ENCODE data around the gene GNLY.
"Not testable (repeated sequence)": the region's sequence is repeated elsewhere in the genome, so short reads cannot be mapped to it uniquely, and the experiment has no call there.

GNLY gene

DNA sequence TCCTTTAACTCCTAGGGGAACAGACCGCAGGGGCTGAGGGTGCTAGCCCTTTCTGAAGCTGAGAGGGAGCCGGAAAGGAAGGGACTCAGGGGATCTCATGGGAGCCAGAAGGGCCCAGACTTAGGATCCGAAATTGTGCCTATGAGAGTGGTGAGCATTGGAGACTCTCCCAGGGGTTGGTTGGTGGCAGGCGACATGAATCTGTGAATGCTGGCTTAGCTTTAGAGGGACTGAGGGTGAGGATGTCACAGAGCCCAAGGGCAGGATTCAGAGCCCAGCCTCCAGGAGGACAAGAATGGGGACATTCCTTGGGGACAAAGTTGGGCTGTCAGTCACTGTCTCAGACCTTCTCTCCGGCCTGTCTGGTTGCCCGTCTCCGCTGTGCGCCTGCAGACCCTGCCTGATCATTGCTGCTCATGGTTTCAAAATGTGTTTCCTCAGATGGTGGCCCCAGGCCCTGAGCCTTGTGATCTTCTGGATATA, 17.5 kb downstream of the GNLY start:
- no peak for DNase-seq

DNA sequence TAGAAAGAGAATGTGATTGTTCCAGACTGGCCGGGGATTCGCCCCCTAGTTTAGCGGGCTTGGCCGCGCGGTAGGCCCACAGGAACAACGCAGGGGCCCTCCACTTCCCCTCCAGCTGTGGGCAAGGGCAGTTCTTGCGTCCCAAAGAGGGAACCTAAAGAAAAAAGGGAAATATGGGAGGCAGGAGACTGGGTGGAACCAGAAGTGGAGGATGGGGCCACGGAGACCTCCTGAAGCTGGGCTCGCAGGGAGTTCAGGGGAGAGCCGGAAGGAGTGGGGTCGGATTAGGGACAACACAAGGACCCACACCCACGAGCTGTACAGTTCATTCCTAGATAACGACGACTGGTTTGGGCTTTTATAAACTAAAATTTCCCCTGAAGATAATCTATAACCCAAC, 18.2 kb downstream of the GNLY start:
- no peak for DNase-seq

DNA sequence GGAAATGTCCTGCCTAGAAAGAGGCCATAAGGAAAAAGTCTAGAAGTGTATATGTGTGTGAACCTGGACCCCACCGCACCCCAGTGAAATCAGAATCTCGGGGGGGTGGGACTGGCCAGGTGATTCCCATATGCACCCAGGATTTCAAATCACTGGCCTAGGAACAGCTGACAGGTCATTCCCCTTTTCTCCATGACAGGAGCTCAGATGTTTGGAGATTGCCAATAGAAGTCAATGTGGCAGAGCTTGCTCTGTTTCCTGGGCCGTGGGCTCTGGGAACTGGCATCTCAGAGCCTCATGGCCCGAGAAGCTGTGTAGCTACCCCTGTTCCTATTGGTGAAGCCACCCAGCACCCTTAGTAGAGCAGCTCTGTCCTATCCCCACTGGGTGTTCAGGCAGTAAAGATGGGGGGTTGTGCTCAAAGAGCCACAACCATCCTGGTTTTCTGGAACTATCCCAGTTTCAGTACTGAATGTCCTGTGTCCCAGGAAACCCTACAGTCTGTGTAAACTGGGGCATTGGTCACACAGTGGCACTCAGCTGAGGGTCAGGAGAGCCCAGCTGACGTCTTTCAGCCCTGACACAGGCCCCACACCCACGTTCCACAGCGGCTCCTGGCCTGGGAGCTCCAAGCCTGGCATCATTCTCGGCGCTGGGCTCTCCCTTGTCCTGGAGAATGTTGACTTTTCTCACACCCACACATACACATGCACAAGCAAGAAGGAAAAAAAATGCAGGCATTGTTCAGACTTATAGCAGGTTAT, 18.9 kb downstream of the GNLY start:
- peak; percentile 69 for DNase-seq

DNA sequence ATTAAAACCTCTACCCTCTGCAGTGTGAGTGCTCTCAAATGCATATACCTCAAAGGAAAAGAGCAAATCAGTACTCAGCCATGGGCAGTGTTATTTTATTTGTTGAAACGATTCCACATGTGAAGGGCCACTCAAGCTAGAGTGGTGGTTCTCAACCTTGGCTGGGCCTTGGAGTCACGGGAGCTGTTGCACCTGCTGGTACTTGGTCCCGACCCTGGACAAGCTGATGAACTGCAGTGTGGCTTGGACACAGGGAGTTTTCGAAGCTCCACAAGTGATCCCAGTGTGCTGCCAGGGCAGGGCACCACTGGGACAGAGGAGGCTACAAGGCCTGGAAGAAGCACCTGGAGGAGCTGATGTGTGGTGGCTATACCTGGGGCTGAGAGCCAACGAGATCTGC, 19.7 kb downstream of the GNLY start:
- peak; percentile 98 for DNase-seq

DNA sequence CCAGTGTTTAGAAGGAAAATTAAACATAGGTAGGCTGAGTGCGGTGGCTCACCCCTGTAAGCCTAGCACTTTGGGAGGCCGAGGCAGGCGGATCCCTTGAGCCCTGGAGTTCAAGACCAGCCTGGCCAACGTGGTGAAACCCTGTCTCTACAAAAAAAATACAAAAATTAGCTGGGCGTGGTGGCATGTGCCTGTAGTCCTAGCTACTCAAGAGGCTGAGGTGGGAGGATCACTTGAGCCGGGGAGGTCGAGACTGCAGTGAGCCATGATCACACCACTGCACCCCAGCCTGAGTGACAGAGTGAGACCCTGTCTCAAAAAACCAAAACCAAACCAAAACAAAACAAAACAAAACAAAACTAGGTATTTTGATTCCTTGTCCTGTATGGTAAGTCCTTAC, 20.3 kb downstream of the GNLY start:
- DNase-seq = not testable (repeated sequence)

DNA sequence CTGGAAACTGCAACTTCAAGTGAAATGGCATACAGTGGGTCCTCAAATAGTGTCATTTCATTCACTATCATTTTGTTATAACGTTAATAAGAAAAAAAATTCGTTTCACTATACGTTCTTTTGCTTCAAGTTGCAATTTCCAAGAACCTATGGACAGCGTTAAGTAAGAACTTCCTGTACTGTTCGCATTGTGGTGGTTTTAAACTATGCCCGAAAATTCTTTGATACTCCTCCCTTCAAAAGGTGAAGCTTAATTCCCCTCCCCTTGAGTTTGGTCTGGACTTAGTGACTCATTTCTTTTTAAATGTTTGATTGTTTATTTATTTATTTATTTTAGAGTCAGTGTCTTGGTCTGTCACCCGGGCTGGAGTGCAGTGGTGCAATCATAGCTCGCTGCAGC, 20.7 kb downstream of the GNLY start:
- DNase-seq = no peak

DNA sequence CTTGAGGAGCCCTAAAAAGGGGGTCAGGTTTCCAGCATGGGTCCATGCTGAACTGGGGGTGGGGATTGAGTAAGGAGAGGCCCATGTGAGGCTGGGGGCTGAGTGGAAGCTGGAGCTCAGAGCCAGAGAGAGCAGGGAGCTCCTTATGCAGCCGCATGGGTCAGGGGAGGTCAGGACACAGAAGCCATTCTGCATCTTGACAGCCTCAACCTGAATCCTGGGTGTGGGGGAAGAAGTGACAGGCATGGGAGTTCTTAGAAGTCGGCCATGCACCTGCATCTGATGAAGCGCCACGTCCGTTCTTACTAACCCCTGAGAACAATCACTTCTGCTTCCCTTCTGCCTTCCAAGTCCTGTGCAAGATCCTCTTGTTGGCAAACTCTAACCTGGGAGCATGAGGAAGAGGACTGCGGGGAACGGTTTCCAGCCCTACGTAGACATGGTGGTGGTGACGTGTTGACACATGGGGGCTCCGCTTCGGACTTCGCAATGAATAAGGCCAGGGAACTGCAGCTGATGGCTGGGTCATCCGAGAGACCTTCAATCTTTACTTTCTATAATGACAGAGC, 22.3 kb downstream of the GNLY start:
- DNase-seq = no peak

DNA sequence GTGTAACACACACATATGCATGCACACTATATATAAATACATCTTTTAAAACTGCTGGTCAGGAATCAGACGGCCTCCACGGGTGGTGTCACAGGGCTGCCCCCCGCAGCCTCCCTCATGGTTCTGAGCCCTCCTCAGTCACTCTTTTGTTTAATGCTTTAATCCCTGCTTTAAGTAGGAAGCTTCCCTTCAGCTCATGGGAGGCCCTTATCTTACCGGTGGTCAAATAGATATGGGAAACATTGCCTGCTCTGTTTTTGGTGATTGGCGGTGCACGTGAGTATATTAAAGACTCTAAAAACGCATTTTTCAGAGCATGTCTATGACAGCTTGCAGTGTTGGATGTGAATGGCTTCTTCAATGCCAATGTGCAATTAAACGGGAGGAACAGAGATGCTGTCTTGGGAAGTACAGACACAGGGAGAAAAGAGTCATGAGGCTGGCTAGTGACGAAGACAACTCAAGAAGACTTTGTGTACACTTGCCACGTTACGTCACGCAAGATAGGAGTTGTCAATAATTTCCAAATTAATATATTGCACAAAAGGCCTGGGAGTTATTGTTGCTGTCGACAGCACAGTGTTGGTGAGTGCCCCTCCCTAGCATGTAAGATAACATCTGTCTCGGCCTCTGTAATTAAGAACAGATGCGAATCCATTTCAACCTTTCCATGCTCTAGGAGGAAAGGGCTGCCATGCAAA, 23.3 kb downstream of the GNLY start:
- no peak for DNase-seq

DNA sequence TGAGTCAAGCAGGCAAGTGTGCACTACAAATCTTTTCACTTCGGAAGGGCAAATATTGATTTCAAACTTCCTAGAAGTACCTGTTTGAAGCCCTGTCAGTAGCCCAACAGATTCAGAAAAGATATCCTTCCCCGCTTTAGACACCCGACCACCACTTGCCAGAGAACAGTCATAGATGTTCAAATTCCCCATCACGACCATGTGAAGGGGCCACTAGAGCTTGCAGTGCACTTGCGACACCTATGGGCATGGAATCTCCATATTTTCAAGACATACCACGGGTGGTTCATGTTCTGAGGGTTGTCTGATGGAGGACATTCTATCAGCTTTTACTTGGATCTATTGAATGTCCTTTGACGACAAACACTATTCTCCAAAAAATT, 23.8 kb downstream of the GNLY start:
- DNase-seq = no peak

DNA sequence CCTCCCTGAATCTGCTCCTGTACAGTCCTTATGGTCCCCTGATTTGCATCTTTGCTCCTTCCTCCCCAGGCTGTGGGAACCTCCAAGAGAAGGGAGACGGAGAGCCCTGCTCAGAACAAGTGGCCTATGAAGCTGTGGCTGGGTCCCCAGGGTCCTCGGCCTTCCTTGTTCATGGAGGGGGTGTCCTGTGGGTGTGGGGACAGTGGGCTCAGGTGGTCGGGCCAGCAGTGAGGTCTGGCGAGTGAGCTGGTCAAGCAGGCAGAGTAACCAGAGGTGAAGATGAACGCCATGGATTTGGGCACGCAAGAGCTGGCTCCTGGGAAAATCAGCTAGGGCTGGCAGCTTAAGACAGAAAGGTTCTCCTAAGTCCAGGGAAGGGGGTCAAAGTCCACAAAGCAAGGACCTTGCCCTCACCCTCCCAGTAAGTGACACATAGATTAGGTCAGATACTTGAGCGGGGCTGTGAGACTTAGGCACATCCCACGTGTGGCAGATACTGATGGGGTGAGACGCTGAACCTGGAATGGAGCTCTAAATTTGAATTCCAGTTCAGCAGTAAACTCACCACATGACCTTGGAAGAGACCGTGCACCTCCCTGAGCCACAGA, 24.8 kb downstream of the GNLY start:
- no peak for DNase-seq

DNA sequence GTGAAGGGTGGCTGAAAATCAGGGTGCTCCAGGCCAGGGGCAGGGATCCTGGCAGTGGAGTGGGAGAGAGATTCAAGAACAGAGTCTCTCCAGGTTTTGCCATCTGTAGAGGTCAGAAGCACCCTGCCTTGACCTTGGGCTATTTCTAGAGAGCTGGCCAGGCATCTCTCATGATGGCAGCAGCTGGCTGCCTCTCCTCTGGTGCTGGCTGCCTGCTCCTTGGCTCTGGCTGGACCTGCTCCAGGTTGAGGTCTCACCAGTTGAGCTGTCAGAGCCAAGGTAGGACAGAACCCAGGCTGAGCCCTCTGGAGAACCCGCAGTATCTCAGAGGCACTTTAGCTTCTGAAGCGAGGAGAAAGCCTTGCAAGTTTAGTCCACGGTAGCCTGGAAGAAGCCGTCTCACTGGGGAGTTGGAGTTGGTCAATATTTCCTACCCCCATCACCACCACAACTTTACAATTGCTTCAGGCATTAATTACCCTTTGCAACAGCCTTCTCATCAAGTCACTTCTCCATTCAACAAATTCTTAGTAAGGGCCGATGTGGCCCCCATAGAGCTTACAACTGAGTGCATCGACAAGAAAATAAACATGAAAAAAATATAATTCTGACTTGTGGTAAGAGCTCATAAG, 25.6 kb downstream of the GNLY start:
- no peak for DNase-seq

DNA sequence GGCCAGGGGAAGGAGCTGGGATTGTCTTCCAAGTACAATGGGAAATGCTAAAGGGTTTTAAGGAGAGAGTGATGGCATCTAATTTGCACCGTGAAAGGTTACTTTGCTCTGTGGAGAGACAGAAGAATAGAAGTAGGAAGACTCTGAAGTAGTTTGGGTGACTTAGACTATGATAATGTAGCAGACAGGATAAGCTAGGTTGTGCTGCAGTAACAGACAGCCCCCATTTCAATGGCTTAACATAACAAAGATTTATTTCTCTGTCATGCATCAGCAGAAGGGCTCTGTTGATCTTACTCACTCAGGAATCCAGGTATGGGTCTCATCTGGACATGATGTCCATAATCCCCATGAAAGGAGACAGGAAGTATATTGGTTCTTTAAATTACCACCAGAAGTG, 26.4 kb downstream of the GNLY start:
- no peak for DNase-seq

DNA sequence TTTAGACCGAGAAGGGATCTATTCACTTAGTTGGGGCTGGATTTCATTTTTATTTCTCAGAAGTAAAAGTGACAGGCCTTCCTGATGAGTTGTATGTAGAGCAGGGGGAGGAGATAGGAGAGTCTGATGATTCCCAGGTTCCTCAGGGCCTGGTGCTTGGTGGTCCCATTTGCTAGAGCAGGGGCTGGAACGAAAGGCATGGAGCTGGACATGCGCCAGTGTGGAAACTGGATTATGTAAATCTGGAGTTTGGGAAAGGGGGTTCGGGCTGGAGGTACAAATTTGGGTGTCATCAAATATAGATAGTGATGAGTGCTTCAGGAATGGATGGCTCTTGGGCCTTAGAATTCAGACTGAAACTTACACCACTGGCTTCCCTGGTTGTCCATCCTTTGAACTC, 27.5 kb downstream of the GNLY start:
- no peak for DNase-seq

DNA sequence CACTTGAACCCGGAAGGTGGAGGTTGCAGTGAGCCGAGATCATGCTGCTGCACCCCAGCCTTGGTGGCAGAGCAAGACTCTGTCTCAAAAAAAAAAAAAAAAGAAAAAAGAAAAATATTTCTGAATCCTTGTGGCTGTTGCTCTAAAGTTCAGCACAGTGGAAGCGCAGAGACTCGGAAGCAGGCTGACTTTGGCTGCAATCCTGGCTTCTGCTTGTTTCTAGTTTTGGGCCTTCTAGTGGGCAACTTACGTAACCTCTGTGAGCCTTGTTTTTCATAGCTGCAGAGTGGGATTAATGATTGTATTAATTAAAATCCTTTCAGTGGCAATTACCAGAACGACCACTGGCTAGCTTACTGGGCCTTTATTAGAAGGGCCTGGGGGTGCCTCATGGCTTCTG, 28.4 kb downstream of the GNLY start:
- DNase-seq = no peak

DNA sequence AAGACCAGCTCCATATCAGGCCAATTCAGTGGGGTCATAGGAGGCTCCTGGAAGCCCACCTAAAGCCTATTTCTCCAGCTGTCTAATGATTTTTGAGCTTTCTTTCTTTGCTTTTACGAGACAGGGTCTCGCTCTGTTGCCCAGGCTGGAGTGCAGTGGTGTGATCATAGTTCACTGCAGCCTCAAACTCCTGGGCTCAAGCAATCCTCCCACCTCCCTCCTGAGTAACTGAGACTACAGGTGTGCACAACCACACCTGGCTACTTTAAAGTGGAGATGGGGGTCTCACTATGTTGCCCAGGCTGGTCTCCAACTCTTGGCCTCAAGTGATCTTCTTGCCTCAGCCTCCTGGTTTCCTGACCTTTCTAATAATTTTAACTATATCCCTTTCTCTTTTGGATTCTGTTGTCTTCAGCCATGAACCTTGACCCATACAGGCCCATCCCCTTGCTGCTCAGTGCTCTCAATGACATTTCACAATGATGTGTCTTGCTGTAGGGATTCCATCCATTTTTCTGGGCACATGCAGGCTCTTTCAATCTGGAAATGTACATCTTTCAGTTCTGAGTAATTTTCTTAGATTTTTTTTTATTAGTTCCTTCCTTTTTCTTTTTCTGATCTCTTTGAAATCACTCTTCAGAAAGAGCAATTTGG, 29.7 kb downstream of the GNLY start:
- no peak for DNase-seq

DNA sequence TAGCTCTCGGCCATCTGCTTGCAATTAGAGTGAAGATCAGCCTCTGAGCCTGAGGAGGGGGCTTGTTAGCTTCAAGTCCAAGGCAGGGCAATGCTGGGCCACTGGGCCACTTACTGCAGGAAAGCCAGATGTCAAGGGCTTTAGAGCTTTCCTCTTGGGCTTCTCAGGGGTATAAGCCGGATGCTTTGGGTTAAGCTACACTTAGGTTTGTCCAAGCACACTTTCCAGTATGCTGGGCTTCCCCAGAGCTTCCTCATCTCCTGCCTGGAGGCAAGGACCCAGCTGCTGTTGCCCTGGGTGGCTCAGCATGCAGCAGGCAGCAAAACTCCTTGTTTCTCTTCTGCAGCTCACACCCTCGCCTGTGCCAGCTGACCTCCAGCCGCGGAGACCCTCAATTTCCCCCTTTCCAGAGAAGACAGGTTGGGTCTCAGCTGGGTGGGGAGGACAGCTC, 30.6 kb downstream of the GNLY start:
- DNase-seq = no peak

DNA sequence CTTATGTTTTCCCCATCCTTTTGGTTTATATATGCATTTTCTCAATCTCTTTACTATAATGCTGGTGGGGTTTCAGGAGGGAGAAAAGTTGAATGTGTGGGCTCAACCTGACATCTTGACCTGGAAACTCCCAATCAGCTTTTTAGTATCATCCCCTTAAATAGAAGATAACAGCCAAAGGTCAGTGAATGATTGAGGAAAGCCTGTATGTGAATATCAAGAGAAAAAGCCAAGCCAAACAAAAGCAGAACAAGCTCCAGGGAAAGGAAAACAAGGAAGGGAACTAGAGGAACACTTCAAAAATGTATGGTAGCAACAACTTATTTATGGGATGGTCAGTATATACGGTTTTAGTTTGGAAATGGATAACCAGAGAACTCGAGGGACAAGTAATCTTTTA, 31.3 kb downstream of the GNLY start:
- no peak for DNase-seq

DNA sequence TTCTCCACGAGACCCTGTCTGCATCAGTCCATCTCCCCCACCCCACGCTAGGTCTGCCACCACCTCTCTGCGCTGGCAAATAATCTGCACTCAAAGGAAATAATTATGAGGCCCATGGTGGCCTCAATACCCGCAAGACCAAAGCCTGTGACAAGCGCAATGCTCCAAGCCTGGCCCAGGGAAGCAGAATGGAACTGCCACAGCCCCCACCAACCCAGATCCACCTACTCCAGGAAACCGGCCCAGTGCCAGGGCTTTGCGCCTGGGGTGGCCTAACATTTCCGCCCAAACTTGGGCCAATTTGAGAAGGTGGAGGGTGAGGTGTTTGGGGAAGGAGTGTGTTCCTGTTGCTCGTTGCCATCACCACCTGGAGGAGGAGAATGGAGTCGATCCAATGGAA, 33.6 kb downstream of the GNLY start:
- DNase-seq = no peak

DNA sequence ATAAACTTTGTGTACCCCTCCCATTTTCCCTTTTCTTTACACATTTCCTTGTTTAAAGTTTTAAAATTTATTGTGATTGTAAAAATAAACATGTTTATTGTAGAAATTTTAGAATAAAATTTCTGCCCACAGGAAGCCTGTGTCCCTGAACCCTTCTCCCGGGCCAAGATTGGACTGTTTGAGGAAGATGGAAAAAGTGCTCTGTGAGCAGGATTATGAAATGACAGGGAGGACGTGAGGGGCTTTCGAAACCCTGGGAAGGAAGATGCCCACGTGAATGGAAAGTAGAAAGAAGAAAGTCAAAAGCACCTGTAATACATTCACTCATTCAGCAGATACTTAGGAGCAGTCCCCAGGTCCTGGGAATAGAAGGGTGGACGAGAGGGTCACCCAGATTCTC, 34.2 kb downstream of the GNLY start:
- DNase-seq = no peak

DNA sequence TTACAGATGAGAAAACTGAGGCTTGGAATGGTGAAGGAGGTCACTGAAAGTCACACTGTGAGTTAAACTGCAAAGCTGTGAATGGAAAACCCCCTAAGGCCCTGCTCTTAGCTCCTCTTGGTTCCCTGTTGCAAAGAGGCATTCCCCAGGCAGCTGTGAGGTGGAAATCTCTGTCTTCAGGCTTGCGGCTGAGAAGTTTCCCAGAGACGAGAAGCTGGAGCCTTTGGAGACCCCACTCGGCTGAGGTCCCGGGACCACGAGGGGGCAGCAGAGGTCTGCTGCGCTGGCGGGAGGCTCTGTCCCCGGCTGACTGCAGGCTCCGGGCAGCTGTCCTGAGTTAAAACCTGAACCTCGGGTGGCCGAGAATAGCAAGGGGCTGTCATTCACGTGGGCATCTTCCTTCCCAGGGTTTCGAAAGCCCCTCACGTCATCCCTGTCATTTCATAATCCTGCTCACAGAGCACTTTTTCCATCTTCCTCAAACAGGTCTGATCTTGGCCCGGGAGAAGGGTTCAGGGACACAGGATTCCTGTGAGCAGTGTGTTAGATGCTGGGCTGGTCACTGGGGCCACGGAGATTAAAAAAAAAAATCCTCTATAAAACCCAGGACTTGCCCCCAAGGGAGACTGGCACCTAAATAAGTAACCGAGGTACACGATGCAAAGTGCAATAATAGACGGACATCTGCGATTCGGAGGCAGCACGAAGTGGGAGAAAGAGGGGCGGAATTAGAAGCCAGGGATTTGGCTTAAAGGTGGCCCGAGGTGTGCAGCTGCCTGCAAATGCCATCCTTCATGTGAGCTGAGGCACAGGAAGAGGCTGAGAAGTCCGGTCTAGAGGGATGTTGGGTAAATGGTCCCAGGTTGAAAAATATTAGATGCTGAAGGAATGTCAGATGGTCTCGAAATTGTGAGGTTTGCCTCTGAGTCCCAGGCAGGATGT, 35.0 kb downstream of the GNLY start:
- DNase-seq = peak; percentile 74

DNA sequence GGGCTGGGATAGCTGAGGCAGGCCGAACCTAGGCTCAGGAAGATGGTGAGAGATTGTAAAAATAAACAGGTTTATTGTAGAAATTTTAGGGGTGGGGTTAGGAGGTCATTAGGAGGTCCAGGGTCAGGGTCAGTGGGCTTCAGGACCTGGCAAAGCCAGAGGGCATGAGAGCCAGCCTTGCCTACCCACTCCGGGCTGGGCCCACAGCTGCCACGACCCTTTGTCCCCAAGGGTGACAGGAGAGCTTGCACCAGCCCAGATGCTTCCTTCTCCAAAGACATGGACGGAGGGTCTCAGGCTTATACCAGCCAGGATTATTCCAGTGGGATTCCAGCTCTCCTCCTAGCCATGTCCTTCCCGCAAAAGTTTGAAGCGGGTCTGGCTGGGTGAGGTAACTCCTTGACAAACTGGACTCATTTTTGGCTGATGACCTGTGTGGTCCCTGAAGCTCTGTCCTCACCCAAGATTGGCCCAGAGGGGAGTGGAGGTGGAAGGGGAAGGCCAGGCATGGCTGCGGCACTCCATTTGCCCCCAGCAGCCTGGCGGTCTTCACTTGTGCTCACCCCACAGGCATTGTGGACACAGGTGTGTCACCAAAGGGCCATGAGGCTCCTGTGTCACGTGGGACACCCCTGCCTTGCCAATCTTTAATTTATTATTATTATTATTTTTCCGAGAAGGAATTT, 35.8 kb downstream of the GNLY start:
- DNase-seq = no peak
